Measurements from ENCODE around the gene TANGO6.
"Not testable (repeated sequence)": the region's sequence is repeated elsewhere in the genome, so short reads cannot be mapped to it uniquely, and the experiment has no call there.

The TANGO6 gene

DNA sequence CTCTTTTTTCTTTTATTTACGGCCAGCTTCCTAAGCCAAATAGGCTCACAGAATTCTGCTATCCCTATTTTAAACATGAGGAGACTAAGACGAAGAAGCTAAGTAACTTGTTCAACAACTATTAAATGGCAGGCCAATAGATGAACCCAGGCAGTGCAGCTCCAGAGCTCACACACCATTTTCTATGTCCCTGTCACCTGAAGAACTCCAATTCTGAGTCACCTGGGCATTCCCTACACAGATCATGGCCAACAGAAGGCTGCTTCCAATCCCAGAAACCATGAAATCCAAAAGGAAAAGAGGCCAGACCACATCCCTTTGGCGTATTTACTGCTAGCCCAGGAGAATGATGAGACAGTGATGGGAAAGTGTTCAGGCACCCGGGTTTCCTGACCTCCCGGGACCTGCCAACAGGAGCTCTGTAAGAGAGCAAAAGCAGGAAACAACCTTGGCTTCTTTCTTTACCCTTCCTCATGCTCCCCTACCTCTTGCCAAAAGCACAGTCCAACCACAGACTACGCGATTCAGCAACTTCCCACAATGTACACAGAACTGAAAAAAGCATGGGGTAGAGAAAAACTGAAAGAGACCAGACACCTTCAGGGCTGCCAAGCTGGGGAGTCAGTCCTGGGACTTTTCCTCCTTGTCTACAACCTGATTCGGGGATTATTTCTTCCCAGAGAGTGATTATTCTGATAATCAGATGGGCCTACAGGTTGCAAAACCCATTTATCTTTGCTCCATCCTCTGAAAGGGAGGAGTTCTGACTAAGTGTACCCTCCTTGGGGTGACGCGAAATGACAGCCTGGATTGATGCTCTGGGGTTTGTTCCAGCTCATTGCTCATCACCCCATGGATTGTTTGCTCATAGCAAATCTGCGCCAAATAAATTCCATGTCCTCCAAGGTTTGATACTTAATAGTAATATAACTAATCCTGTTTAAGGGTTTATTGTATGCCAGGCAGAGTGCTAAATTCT lies 214.4 kb downstream of the TANGO6 start:
- DNase-seq (ENCODE audit: low spot score): peak; percentile 70

DNA sequence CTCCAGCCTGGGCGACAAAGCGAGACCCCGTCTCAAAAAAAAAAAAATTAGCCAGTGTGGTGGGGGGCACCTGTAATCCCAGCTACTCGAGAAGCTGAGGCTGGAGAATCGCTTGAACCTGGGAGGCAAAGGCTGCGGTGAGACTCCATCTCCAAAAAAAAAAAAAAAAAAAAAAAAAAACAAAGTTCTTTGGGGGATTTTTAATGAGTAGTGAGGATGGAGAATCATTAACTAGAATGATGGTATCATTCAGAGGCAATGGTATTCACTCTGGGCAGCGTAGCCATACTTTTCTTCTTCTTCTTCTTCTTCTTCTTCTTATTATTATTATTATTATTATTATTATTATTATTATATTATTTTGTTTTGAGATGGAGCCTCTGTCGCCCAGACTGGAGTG lies 220.2 kb downstream of the TANGO6 start:
- DNase-seq (ENCODE audit: low spot score): not testable (repeated sequence)

DNA sequence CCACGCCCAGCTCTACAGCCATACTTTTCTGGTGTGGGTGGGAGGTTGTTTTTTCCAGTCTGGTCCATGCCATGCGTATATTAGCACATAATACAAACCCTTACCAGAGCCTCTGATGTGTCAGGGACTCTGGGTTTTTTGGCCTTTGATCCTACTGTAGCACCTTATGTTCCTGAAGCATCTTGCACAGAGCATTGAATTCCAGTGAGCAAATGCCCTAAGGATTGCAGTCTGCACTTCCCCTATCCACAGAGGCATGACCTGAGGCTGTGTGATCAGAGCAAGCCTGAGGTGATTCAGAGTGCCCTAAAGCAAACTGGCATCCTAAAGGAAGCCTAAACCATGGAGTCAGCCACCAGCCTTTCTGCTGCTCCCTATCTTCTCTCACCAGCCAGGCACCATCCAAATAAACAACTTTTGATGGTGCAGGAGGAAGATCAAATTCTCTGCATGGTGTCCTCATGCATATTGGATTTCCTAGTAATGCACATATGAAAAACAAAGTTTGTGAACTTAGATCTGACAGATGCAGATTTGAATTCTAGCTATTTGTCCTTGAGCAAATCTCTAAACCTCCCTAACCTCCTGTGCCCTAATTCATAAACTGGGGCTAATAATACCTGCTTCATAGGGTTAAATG lies 220.9 kb downstream of the TANGO6 start:
- no peak for DNase-seq (ENCODE audit: low spot score)

DNA sequence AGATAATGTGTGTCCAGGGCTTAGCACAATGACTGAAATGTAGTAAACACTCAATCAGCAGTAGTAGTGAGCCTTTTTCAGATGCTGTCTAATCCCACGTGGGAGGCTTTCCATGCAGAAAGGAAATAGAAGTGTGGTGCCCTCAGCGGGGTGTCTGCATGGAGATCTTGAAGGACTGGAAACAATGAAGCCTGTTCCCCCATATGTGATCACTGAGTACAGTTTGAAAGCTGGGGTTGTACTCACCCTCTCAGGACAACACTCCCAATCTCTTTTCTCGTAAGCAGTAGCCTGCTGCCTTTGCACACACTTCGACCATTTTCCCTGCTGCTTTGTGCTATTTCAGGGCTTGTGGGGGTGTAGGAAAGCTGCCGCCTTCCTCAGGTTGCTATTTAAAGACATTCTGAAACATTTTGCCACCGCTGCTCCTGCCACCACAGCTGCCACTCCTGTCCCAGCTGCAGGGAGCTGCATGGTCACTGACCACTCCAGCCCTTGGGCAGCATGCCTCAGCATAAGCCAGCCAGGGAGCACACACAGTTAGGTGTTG lies 221.5 kb downstream of the TANGO6 start:
- no peak for DNase-seq (ENCODE audit: low spot score)

DNA sequence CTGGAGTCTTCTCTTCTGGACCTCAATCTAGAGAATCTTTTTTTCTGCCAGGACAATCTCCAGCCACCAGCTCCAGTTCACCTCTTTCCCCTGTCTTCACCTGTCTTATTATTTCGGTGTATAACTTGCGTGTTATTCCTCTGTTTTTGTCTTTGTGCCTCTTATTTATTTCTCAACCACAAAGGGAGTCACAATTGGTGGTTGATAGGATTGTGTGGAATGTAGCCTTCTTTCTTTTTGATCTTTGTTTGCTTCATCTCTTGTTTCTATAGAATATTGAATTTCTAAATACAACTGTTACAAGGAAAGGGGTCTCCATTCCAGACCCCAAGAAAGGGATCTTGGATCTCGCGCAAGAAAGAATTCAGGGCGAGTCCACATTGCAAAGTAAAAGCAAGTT lies 226.2 kb downstream of the TANGO6 start:
- no peak for DNase-seq (ENCODE audit: low spot score)

DNA sequence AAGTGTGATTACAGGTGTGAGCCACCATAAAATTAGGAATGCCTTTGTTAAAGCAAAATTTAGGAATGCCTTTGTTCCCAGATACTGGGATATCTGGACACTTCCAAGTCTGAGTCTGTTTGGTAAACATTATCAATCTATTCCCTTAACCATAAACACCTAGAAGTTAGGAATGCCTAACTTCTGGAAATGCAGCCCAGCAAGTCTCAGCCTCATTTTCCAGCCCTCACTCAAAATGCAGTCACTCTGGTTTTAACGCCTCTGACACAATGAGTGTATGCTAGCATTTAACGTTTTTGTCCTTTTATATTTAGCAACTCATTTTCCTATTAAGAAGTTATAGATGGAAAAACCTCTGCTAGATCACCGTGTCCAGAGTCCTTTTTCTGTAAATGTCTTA lies 227.7 kb downstream of the TANGO6 start:
- DNase-seq (ENCODE audit: low spot score): no peak

DNA sequence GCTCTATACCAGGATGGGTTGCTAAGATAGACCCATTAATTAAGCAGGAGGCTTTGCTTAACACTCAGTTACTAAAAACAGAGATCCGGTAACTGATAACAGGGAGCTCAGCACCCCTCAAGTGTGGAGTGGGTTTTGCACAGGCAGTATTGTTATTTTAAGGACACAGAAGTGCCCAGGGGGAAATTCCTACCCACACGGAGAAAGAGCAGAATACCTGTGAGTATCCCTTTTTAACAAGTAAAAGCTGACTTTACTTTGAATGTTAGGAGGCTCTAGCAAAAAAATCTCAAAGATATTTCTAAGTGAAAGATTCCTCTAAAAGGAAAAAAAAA lies 229.3 kb downstream of the TANGO6 start:
- no peak for DNase-seq (ENCODE audit: low spot score)

DNA sequence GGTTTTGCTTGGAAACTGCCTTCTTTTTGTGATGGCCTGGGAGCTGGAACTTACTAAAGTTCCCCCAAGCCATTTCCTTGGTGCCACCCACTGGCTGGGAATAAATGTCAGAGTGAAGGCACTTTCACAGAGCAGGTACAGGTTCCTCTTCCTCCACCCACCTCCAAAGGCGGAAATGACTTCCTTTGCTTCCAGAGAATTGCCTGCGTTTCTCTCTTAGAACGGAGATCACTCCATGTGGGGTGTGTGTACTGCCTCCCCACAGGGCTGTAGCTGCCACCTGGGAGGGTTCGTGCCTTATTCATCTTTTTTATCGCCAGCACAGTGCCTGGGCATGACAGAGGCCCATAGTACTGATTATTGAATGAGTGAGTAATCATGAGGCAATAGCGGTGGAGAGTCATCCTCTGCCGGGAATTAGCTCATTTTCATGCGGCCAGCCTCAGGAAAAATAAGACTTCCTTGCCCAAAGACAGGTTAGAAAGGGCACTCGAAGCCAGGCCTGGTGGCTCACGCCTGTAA lies 229.9 kb downstream of the TANGO6 start:
- no peak for DNase-seq (ENCODE audit: low spot score)

DNA sequence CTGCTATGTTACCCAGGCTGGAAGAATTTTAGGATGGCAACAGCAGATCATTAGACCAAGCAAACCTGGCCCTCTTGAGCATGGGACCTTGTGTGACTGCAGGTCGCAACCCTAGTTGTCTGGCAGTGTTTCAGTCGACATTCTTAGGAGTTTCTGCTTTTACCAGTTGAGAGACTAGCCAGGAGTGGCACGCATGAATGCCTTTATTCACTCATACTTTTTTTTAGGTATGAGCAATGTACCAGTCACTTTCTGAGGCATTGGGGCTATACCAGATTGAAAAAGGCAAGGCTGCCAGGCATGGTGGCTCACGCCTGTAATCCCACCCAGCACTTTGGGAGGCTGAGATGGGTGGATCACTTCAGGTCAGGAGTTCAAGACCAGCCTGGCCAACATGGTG lies 233.9 kb downstream of the TANGO6 start:
- DNase-seq (ENCODE audit: low spot score): no peak

DNA sequence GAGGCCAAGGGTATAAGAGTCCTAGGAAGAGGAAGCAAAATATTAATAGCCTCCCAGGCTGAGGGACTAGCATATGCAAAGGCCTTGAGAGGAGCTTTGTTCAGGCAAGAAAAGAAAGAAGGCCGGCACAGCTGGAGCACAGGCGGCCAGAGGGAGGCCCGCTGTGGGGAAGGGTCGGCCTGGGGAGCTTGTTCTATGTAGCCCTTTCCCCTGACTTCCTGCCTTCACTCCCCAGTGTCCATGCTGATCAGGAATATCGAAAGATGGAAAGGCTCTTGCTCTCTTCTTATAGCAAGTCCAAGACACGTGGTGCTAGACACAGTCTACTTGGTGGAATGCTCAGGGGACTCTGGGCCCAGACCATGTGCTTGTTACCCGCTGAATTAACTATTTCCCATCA lies 234.7 kb downstream of the TANGO6 start:
- no peak for DNase-seq (ENCODE audit: low spot score)

DNA sequence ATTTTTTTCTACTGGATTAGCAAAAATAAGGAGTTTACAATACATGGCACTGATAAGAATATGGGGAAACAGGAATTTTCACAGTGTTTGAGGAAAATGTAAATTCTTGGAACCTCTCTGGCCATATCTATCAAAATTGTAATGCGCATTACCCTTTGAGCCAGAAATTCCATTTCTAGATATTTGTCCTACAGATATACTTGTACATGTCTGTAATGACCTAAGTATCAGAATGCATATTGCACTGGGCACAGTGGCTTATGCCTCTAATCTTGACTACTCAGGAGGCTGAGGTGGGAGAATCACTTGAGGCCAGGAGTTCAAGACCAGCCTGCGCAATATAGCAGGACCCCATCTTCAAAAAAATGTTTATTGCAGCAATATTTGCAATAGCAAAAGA lies 236.4 kb downstream of the TANGO6 start:
- DNase-seq (ENCODE audit: low spot score): no peak

DNA sequence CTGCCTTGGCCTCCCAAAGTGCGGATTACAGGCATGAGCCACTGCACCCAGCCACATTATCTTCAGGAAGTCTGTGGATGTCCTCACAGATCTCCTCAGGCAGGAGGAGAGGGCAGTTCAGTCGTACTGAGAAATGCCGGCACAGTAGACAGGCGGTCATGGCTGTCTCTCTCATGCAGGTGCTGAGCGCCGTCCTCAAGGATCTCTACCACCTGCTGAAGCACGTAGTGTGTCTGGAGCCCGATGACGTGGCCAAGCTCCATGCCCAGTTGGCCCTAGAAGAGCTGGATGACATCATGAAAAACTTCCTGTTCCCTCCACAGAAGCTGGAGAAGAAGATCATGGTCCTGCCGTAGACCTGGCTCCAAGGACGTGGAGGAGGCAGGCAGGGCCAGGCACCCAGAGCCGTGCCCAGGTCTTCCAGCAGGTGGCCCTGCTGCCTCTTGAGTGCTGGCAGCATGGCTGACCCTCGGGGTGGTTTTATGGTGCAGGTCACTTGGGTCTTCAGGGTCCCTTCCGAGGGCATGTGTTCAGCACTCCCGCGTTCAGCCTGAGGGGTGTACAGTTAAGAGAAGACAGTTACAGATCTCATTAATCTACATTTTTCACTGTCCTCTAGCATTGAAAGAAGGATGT lies 240.1 kb downstream of the TANGO6 start:
- no peak for DNase-seq (ENCODE audit: low spot score)

DNA sequence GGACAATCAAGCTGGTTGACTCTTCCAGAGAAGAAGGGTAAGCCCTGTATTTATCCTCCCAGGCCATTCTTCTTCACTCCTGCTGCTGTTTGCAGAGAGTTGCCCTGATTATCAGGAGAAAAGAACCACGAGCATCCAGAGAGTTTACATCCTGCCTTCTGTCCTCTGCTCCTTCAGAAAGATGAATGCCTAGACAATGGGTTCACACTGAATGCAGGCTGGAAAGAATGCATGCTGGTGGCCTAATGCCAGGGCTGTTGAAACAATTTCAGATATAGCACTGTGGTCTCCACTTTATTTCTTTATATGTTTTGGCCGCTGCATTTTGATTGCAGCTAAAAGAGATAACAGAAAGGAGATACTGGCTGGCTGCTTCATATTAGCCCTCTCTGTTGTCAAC lies 241.0 kb downstream of the TANGO6 start:
- DNase-seq (ENCODE audit: low spot score): no peak

DNA sequence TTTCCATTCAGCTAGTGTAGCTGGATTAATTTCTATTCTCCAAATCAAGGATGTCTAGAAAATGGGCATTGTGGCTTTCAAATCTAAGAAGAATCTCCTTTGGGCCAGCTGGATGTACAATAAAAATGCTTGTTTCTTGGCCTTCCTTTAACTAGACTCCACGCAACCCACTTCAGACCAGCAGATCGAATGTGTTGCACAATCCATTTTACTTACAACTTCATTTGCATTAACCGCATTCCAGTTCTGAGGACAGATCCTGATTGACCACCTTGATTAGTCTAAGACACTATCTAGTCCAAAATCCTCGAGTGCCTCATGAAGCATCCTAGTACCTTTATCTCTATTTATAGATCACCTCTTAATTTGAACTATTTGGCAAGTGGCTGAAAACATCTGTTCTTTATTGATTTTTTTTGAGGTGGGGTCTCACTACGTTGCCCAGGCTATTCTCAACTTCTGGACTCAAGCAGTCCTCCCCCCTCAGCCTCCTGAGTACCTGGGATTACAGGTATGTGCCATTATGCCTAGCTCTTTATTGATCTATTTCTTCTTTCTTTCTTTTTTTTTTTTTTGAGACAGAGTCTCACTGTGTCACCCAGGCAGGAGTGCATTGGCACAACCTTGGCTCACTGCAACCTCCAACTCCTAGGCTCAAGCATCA lies 241.8 kb downstream of the TANGO6 start:
- DNase-seq (ENCODE audit: low spot score): no peak

DNA sequence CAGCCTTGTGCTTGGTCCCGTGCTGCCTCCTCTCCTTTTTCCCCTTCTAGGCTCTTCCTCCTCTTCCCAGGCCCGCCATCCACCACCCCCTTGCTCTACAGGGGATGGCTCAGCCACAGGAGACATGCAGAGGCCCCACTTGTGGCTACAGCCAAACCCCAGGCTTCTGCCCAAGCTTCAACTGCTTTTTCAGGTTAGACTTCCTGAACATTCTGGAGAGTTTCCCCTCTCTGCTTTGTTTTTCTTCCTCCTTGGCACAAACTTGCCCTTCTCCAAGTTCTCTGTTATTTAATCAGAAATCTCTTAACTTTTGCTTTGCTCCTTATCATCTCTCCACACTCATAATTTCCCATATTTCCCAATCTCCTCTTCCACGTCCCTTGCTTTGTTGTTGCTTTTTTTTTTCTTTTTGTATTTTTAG lies 243.8 kb downstream of the TANGO6 start:
- no peak for DNase-seq (ENCODE audit: low spot score)

DNA sequence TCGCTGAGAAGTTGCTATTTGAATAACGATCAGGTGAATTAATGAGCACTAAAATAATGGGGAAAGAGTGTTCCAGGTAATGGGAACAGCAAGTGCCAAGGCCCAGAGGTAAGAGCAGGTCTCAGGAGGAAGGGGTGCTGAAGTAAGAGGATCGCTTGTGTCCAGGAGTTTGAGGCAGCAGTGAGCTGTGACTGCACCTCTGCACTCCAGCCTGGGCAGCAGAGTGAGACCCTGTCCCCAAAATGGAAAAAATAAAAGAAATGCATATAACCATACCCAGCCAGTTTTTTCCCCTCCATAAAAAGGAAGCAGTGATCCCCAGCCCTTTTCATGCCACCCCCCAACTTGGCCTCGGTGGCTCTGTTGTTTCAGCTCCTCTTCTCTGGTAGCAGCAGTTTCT lies 245.4 kb downstream of the TANGO6 start:
- no peak for DNase-seq (ENCODE audit: low spot score)

DNA sequence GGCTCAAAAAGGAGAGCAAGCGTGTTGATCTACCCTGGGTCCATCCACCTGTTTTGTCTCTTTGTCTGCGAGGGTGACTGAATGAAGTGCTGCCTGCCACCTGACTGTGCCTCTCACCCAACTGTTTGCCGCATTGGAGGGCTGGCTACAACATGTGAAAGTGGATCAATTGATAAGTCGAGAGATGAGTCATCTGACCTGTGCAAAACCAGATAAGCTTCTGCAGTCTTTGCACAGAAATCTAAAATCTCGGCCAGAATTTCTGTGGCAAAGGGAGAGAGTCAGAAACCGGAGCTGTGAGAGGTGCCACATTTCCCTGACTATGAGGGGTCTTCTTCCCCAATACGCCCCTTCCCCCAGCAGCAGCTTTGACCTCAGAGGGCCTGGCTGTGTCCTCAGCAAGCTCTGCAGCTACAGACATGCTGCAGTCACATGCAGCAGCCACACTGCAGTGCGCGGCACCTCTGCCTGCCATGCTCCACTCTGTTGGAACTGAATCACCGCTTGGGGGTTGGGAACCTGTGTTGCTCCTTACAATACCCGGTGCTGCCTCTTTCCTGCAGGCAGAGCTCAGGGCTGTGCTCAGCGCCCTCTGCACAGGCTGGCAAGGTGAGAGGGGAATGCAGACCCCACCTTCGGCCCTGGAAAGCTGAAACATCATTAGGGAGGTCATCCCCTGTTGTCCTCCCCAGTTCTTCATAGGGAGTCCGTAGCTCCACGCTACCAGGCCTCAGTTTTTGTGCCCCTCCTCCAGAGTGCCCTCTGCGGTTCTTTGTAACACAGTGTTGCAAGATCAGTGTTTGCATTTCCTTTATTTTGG lies 246.0 kb downstream of the TANGO6 start:
- no peak for DNase-seq (ENCODE audit: low spot score)

DNA sequence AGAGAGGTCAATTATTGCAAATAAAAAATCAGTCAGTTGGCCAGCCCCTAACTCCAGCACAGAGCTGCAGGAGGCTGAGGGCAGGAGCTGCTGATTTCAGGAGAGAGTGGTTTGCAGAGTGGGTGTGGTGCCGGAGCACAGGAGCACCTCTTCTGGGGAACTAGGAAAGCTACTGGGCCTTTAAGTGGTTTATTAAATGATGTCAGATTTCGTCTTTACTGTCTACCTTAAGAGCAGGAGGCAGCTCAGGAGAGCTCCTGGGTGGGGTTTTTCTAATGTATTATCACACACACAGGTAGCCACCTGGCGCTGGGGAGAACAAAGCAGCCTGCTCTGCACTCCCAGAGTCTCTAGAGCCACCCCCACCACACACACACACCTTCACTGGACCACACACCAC lies 250.6 kb downstream of the TANGO6 start:
- DNase-seq (ENCODE audit: low spot score): no peak

DNA sequence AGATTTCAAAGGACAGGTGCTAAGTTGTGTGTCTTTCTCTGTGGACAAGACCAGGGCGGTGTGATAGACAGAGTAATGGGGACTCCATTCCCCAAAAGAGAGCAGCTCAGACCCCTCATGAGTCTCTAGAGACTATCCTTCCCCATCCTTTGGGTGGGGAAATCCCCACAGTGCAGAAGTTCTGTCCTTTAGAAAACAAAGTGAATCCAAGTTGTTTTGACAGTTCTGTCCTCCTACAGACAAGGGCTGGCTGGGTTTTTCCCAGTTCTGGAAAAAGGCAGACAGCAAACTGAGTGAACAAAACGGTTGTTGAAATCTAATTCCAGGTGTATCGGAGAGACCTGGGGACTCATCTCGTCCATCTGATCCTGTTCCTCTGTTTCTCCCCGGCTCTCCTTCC lies 251.2 kb downstream of the TANGO6 start:
- no peak for DNase-seq (ENCODE audit: low spot score)

DNA sequence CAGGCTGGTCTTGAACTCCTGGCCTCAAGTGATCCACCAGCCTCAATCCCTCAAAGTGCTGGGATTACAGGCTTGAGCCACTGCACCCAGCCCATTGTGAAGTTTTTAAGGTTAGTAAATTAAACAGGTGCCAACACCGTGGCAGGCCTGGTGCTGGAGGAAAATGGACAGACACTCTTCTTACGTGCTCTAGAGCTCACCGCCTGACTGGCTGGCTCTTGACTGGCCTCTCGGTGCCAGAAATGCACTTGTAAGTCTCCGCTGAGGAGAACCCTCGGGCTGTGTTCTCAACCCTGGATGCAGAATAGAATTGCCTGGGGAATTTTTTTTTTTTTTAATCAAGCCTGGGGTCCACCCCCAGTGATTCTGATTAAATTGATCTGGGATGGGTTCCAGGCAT lies 251.9 kb downstream of the TANGO6 start:
- no peak for DNase-seq (ENCODE audit: low spot score)

DNA sequence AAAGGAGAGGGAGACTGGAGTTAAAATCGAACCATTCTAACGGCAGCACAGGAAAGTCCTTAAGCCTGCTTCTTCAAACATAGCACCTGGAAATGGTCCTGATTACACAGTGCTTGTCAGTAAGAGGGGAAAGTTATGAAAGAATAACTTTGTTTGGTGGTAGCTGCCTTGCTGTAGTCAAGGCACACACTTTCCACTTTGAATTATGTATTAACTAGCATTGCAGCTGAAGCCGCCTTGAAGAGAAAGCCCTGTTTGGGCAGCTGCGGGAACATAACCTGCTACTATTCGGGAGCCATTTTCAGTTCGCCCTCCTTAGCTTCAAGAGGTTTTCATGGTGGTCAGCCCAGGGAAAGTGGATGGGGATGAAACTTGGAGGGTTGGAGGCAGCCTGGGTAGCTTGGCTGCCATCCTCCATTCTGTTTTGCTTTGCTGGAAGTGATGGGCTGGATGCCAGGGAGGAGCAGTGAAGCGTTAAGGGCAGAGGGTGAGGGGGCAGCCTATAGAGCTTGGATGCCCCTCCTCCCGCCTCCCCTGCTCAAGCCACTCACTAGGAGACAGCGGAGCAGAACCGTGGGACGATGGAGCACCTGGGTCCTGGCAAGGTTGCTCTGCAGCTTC lies 256.9 kb downstream of the TANGO6 start:
- DNase-seq (ENCODE audit: low spot score): no peak

All from AG08396 (cell line).